Astrocyte (in vitro differentiated cells and primary cell): ENCODE data around the gene CMIP. TPM values are rescaled to one million over a fixed set of nuclear protein-coding genes. Genes with fewer than 3 reads are reported as not detected.
A peak's percentile ranks its signal among the peaks of the same experiment; 100 is the strongest.

Experiments
- DNase-seq: peaks from one replicate; pipeline ENCODE4 v3.0.0-alpha.2; 2010; ENCODE audit warnings: low read depth
- FAIRE-seq: peaks from 2 replicates; lab custom pipeline; 2011; peaks lifted over from hg19 to GRCh38; lab: Jason Lieb, UNC
- H2AFZ ChIP-seq: 2 replicates; pipeline ENCODE4 v1.6.0; 2012; ENCODE audit warnings: low read depth, low read length, inconsistent platforms
- H3K27ac ChIP-seq: 2 replicates; pipeline ENCODE4 v1.5.1; 2011; ENCODE audit warnings: low read depth, low read length, inconsistent platforms
- H3K27me3 ChIP-seq: 2 replicates; pipeline ENCODE4 v1.6.0; 2011; ENCODE audit warnings: low read length, inconsistent platforms; ENCODE audit not compliant: insufficient read depth
- H3K36me3 ChIP-seq: 2 replicates; pipeline ENCODE4 v1.5.1; 2011; ENCODE audit warnings: low read length, inconsistent platforms; ENCODE audit not compliant: insufficient read depth
- H3K4me1 ChIP-seq: 2 replicates; pipeline ENCODE4 v1.5.1; 2011; ENCODE audit warnings: low read length, inconsistent platforms; ENCODE audit not compliant: insufficient read depth
- H3K4me2 ChIP-seq: 2 replicates; pipeline ENCODE4 v1.6.0; 2012; ENCODE audit warnings: low read length, inconsistent platforms
- H3K4me3 ChIP-seq: 2 replicates; pipeline ENCODE4 v1.5.1; 2011; ENCODE audit warnings: low read depth, mild to moderate bottlenecking, low read length, inconsistent platforms; ENCODE audit not compliant: insufficient read depth
- H3K79me2 ChIP-seq: 2 replicates; pipeline ENCODE4 v1.6.0; 2012; ENCODE audit warnings: mild to moderate bottlenecking, low read length, inconsistent platforms; ENCODE audit not compliant: insufficient read depth
- H3K9ac ChIP-seq: 2 replicates; pipeline ENCODE4 v1.6.0; 2012; ENCODE audit warnings: mild to moderate bottlenecking, low read length, inconsistent platforms
- H3K9me3 ChIP-seq: 2 replicates; pipeline ENCODE4 v1.5.1; 2012; ENCODE audit warnings: low read depth, mild to moderate bottlenecking, low read length, inconsistent platforms; ENCODE audit not compliant: insufficient read depth
- H4K20me1 ChIP-seq: 2 replicates; pipeline ENCODE4 v1.6.0; 2012; ENCODE audit warnings: low read length, inconsistent platforms; ENCODE audit not compliant: insufficient read depth
- H3K27ac Mint-ChIP-seq: one replicate; pipeline ENCODE4 v1.8.0; 2021; ENCODE audit warnings: mild to moderate bottlenecking, mixed read lengths; ENCODE audit not compliant: unreplicated experiment
- H3K27me3 Mint-ChIP-seq: one replicate; pipeline ENCODE4 v1.8.0; 2021; ENCODE audit warnings: low read depth, mixed read lengths; ENCODE audit not compliant: unreplicated experiment
- H3K36me3 Mint-ChIP-seq: one replicate; pipeline ENCODE4 v1.8.0; 2021; ENCODE audit warnings: low read depth, mixed read lengths; ENCODE audit not compliant: unreplicated experiment
- H3K4me1 Mint-ChIP-seq: one replicate; pipeline ENCODE4 v1.8.0; 2021; ENCODE audit warnings: low read depth, mixed read lengths; ENCODE audit not compliant: unreplicated experiment
- H3K4me3 Mint-ChIP-seq: one replicate; pipeline ENCODE4 v1.8.0; 2021; ENCODE audit warnings: mild to moderate bottlenecking, moderate library complexity, mixed read lengths; ENCODE audit not compliant: unreplicated experiment
- H3K9me3 Mint-ChIP-seq: one replicate; pipeline ENCODE4 v1.8.0; 2021; ENCODE audit warnings: mild to moderate bottlenecking, mixed read lengths; ENCODE audit not compliant: unreplicated experiment
- CTCF ChIP-seq: IDR thresholded peaks from 2 replicates; pipeline ENCODE4 v1.5.1; 2011; ENCODE audit warnings: low read depth, mild to moderate bottlenecking, inconsistent platforms, low read length, moderate library complexity; ENCODE audit not compliant: insufficient read depth
- EZH2 ChIP-seq: IDR thresholded peaks from 2 replicates; pipeline ENCODE4 v1.6.1; 2012; ENCODE audit warnings: mild to moderate bottlenecking, low read length, inconsistent platforms; ENCODE audit not compliant: insufficient read depth
- total RNA-seq: library from RNA; stranded (reverse); gene quantifications from 2 replicates; pipeline ENCODE4 v1.2.1, GENCODE V29; 2021

CMIP gene
- total RNA-seq, 1 donor from 2014 or later: 71.5 TPM

- FAIRE-seq: no peak
Measured at GRCh38 chr16:81692021-81692420, 247.4 kb downstream of the CMIP start.

GRCh38 chr16:81692571-81692970 is 248.0 kb downstream of the CMIP start:
- no peaks in the 10 kb centered on the region for H3K9me3 Mint-ChIP-seq

More at GRCh38 chr16:81692021-81692420, 247.4 kb downstream of the CMIP start:
- peaks cover 37% of the 10 kb centered on the region for H3K4me1 ChIP-seq
- peak overlapping the region; percentile 94 for H3K27ac ChIP-seq
- no peak overlapping the region for H3K4me3 Mint-ChIP-seq
- no peak overlapping the region for H3K4me2 ChIP-seq
- H3K4me1 Mint-ChIP-seq: peaks cover 13% of the 10 kb centered on the region
- peak overlapping the region; percentile 82 for H3K9ac ChIP-seq
- no peaks in the 10 kb centered on the region for H3K36me3 ChIP-seq
- H3K4me3 ChIP-seq: no peak overlapping the region
- no peak for DNase-seq
- TF ChIP-seq EZH2: no peak
- TF ChIP-seq CTCF: no peak
- H3K27me3 Mint-ChIP-seq: no peaks in the 10 kb centered on the region
- no peak overlapping the region for H2AFZ ChIP-seq
- H3K79me2 ChIP-seq: peaks cover 12% of the 10 kb centered on the region
- H3K27me3 ChIP-seq: no peaks in the 10 kb centered on the region
- H3K9me3 Mint-ChIP-seq: no peaks in the 10 kb centered on the region
- peaks cover 16% of the 10 kb centered on the region for H4K20me1 ChIP-seq
- no peaks in the 10 kb centered on the region for H3K9me3 ChIP-seq
- H3K36me3 Mint-ChIP-seq: peaks cover 29% of the 10 kb centered on the region
- no peak overlapping the region for H3K27ac Mint-ChIP-seq

More at GRCh38 chr16:81692571-81692970, 248.0 kb downstream of the CMIP start:
- peaks cover 12% of the 10 kb centered on the region for H3K79me2 ChIP-seq
- H3K4me1 ChIP-seq: peaks cover 38% of the 10 kb centered on the region
- TF ChIP-seq EZH2: no peak
- TF ChIP-seq CTCF: no peak
- peak overlapping the region; percentile 28 for H3K4me2 ChIP-seq
- H3K27ac Mint-ChIP-seq: no peak overlapping the region
- H3K27me3 Mint-ChIP-seq: no peaks in the 10 kb centered on the region
- no peaks in the 10 kb centered on the region for H3K27me3 ChIP-seq
- peaks cover 29% of the 10 kb centered on the region for H3K36me3 Mint-ChIP-seq
- H3K36me3 ChIP-seq: no peaks in the 10 kb centered on the region
- H3K9me3 ChIP-seq: no peaks in the 10 kb centered on the region
- DNase-seq: no peak
- H4K20me1 ChIP-seq: peaks cover 11% of the 10 kb centered on the region
- peak overlapping the region; percentile 94 for H3K27ac ChIP-seq
- H3K4me3 ChIP-seq: no peak overlapping the region
- H3K9ac ChIP-seq: peak overlapping the region; percentile 82
- no peak overlapping the region for H3K4me3 Mint-ChIP-seq
- FAIRE-seq: no peak
- no peak overlapping the region for H2AFZ ChIP-seq
- peaks cover 13% of the 10 kb centered on the region for H3K4me1 Mint-ChIP-seq
